SK-N-SH treated with all-trans-retinoic acid at 6 μM for 48 hours (cell line): ENCODE results near the gene TUT4.

ENCODE experiments used
- ATAC-seq: fragments of 200-7000 bp; cut with Tn5 transposase; 3 replicates; pipeline ENCODE4 v1.9.1; 2020; ENCODE audit warnings: mild to moderate bottlenecking, moderate library complexity
- ARNTL ChIP-seq: fragments of 450-650 bp; formaldehyde crosslinking; IDR thresholded peaks from 2 replicates; pipeline ENCODE4 v1.5.0; 2020; ENCODE audit warnings: low read depth, mild to moderate bottlenecking, moderate library complexity, borderline replicate concordance
- BACH2 ChIP-seq: fragments of 250-450 bp; sonication (Bioruptor Pico); IDR thresholded peaks from 2 replicates; pipeline ENCODE4 v1.9.0; 2021; ENCODE audit warnings: mild to moderate bottlenecking, borderline replicate concordance
- CSDC2 ChIP-seq: fragments of 250-450 bp; sonication (Bioruptor Pico); IDR thresholded peaks from 2 replicates; pipeline ENCODE4 v1.5.0; 2020; ENCODE audit warnings: mild to moderate bottlenecking, moderate library complexity
- ESRRG ChIP-seq: fragments of 250-450 bp; sonication (Bioruptor Pico); IDR thresholded peaks from 2 replicates; pipeline ENCODE4 v1.6.1; 2021; ENCODE audit warnings: mild to moderate bottlenecking
- GLIS3 ChIP-seq: fragments of 250-450 bp; sonication (Bioruptor Pico); IDR thresholded peaks from 2 replicates; pipeline ENCODE4 v1.5.0; 2020; ENCODE audit warnings: mild to moderate bottlenecking, moderate library complexity
- ISL1 ChIP-seq: fragments of 250-450 bp; sonication (Bioruptor Pico); IDR thresholded peaks from 2 replicates; pipeline ENCODE4 v2.1.2; 2022; ENCODE audit warnings: mild to moderate bottlenecking, moderate library complexity
- OSR1 ChIP-seq: fragments of 250-450 bp; sonication (Bioruptor Pico); IDR thresholded peaks from 2 replicates; pipeline ENCODE4 v1.8.0; 2022; ENCODE audit warnings: moderate library complexity, mild to moderate bottlenecking, inconsistent platforms
- PPARA ChIP-seq: fragments of 250-450 bp; sonication (Bioruptor Pico); IDR thresholded peaks from 2 replicates; pipeline ENCODE4 v1.5.0; 2020; ENCODE audit warnings: mild to moderate bottlenecking, borderline replicate concordance
- SNAI2 ChIP-seq: fragments of 250-450 bp; sonication (Bioruptor Pico); IDR thresholded peaks from 2 replicates; pipeline ENCODE4 v1.5.0; 2020; ENCODE audit warnings: mild to moderate bottlenecking, moderate library complexity
- TCF4 ChIP-seq: fragments of 250-450 bp; sonication (Bioruptor Pico); IDR thresholded peaks from 2 replicates; pipeline ENCODE4 v1.8.0; 2021; ENCODE audit warnings: mild to moderate bottlenecking, moderate library complexity, borderline replicate concordance
- TOX ChIP-seq: fragments of 250-450 bp; sonication (Bioruptor Pico); IDR thresholded peaks from 2 replicates; pipeline ENCODE4 v1.8.0; 2021; ENCODE audit warnings: mild to moderate bottlenecking, moderate library complexity, borderline replicate concordance
- ZFP3 ChIP-seq: fragments of 250-450 bp; sonication (Bioruptor Pico); IDR thresholded peaks from 2 replicates; pipeline ENCODE4 v1.5.0; 2020; ENCODE audit warnings: mild to moderate bottlenecking, moderate library complexity
- ZFP30 ChIP-seq: fragments of 450-650 bp; formaldehyde crosslinking; IDR thresholded peaks from 2 replicates; pipeline ENCODE4 v1.5.0; 2022; ENCODE audit warnings: mild to moderate bottlenecking, moderate library complexity
- ZNF565 ChIP-seq: fragments of 450-650 bp; formaldehyde crosslinking; conservative IDR thresholded peaks from 2 replicates; pipeline ENCODE4 v1.5.0; 2020; ENCODE audit warnings: low read depth, mild to moderate bottlenecking, moderate library complexity
- ZNF70 ChIP-seq: fragments of 450-650 bp; formaldehyde crosslinking; IDR thresholded peaks from 2 replicates; pipeline ENCODE4 v1.5.0; 2020; ENCODE audit warnings: mild to moderate bottlenecking, moderate library complexity
- ZNF8 ChIP-seq: fragments of 450-650 bp; formaldehyde crosslinking; IDR thresholded peaks from 2 replicates; pipeline ENCODE4 v1.5.0; 2020; ENCODE audit warnings: mild to moderate bottlenecking, moderate library complexity
- TF ChIP-seq, protein P1 (sequence below): fragments of 250-450 bp; sonication (Bioruptor Pico); IDR thresholded peaks from 2 replicates; pipeline ENCODE4 v1.5.1; 2020; ENCODE audit warnings: low read depth, mild to moderate bottlenecking, moderate library complexity
- TF ChIP-seq, protein P2 (sequence below): fragments of 250-450 bp; sonication (Bioruptor Pico); IDR thresholded peaks from 2 replicates; pipeline ENCODE4 v1.5.0; 2020; ENCODE audit warnings: mild to moderate bottlenecking, moderate library complexity
- TF ChIP-seq, protein P3 (sequence below): fragments of 250-450 bp; sonication (Bioruptor Pico); IDR thresholded peaks from 2 replicates; pipeline ENCODE4 v1.8.0; 2021; ENCODE audit warnings: low read depth, mild to moderate bottlenecking, moderate library complexity, borderline replicate concordance
- TF ChIP-seq, protein P4 (sequence below): fragments of 250-450 bp; sonication (Bioruptor Pico); IDR thresholded peaks from 2 replicates; pipeline ENCODE4 v1.5.1; 2021; ENCODE audit warnings: mild to moderate bottlenecking, moderate library complexity
- TF ChIP-seq, protein P5 (sequence below): fragments of 250-450 bp; sonication (Bioruptor Pico); IDR thresholded peaks from 2 replicates; pipeline ENCODE4 v1.8.0; 2020; ENCODE audit warnings: mild to moderate bottlenecking, moderate library complexity, borderline replicate concordance

The TUT4 gene

DNA sequence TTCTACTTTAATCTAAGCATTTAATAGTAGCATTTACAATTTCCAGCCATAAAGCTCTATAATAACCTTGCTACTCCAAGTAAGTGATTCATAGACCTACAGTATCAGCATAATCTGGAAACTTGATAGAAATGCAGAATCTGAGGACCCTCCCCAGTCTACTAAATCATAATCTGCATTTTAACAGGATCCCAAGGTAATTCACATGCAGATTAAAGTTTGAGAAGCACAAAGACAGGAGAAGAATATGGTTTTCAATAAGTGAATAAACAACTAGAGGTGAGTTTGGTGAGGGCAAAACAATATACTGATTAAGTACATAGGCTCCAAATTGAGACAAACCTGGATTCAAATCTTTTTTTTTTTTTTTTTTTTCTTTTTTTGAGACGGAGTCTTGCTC, 91.1 kb downstream of the TUT4 start:
- TF ChIP-seq, protein P1, sequence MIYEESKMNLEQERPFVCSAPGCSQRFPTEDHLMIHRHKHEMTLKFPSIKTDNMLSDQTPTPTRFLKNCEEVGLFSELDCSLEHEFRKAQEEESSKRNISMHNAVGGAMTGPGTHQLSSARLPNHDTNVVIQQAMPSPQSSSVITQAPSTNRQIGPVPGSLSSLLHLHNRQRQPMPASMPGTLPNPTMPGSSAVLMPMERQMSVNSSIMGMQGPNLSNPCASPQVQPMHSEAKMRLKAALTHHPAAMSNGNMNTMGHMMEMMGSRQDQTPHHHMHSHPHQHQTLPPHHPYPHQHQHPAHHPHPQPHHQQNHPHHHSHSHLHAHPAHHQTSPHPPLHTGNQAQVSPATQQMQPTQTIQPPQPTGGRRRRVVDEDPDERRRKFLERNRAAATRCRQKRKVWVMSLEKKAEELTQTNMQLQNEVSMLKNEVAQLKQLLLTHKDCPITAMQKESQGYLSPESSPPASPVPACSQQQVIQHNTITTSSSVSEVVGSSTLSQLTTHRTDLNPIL (CRISPR knock-in tag) = no peak
- TF ChIP-seq GLIS3 (CRISPR knock-in tag) (no peak), TOX (no peak), ZNF8 (CRISPR knock-in tag) (no peak)
- no peak for ATAC-seq

DNA sequence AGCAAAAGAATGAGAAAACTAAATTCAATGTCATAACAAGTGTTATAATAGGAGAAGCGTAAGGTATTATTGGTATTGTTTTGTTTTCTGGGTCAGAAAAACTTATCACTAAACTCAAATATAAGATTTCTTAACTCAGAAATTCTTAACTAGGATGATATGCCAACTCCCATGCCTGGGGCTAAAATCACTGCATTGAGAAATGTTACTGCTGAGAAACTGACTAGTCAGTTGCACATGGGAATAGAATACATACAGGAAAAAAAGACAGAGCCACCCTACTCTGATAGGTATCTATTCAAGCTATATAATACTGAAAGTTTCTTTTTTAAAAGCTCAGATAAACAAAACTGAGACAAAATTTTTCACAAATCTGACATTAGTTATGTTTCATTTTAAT, 92.2 kb downstream of the TUT4 start:
- no peak for TF ChIP-seq CSDC2
- TF ChIP-seq, protein P2, sequence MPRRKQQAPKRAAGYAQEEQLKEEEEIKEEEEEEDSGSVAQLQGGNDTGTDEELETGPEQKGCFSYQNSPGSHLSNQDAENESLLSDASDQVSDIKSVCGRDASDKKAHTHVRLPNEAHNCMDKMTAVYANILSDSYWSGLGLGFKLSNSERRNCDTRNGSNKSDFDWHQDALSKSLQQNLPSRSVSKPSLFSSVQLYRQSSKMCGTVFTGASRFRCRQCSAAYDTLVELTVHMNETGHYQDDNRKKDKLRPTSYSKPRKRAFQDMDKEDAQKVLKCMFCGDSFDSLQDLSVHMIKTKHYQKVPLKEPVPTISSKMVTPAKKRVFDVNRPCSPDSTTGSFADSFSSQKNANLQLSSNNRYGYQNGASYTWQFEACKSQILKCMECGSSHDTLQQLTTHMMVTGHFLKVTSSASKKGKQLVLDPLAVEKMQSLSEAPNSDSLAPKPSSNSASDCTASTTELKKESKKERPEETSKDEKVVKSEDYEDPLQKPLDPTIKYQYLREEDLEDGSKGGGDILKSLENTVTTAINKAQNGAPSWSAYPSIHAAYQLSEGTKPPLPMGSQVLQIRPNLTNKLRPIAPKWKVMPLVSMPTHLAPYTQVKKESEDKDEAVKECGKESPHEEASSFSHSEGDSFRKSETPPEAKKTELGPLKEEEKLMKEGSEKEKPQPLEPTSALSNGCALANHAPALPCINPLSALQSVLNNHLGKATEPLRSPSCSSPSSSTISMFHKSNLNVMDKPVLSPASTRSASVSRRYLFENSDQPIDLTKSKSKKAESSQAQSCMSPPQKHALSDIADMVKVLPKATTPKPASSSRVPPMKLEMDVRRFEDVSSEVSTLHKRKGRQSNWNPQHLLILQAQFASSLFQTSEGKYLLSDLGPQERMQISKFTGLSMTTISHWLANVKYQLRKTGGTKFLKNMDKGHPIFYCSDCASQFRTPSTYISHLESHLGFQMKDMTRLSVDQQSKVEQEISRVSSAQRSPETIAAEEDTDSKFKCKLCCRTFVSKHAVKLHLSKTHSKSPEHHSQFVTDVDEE (CRISPR knock-in tag) = no peak
- no peak for TF ChIP-seq ZNF565
- TF ChIP-seq, protein P3, sequence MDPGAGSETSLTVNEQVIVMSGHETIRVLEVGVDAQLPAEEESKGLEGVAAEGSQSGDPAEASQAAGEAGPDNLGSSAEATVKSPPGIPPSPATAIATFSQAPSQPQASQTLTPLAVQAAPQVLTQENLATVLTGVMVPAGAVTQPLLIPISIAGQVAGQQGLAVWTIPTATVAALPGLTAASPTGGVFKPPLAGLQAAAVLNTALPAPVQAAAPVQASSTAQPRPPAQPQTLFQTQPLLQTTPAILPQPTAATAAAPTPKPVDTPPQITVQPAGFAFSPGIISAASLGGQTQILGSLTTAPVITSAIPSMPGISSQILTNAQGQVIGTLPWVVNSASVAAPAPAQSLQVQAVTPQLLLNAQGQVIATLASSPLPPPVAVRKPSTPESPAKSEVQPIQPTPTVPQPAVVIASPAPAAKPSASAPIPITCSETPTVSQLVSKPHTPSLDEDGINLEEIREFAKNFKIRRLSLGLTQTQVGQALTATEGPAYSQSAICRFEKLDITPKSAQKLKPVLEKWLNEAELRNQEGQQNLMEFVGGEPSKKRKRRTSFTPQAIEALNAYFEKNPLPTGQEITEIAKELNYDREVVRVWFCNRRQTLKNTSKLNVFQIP (CRISPR knock-in tag) = no peak
- no peak for TF ChIP-seq OSR1
- TF ChIP-seq ZNF8 (CRISPR knock-in tag) = no peak
- no peak for TF ChIP-seq ISL1 (CRISPR knock-in tag)
- no peak for TF ChIP-seq BACH2
- TF ChIP-seq PPARA = no peak
- no peak for TF ChIP-seq ARNTL (CRISPR knock-in tag)
- TF ChIP-seq, protein P4, sequence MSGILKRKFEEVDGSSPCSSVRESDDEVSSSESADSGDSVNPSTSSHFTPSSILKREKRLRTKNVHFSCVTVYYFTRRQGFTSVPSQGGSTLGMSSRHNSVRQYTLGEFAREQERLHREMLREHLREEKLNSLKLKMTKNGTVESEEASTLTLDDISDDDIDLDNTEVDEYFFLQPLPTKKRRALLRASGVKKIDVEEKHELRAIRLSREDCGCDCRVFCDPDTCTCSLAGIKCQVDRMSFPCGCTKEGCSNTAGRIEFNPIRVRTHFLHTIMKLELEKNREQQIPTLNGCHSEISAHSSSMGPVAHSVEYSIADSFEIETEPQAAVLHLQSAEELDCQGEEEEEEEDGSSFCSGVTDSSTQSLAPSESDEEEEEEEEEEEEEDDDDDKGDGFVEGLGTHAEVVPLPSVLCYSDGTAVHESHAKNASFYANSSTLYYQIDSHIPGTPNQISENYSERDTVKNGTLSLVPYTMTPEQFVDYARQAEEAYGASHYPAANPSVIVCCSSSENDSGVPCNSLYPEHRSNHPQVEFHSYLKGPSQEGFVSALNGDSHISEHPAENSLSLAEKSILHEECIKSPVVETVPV (CRISPR knock-in tag) = no peak
- TF ChIP-seq, protein P5, sequence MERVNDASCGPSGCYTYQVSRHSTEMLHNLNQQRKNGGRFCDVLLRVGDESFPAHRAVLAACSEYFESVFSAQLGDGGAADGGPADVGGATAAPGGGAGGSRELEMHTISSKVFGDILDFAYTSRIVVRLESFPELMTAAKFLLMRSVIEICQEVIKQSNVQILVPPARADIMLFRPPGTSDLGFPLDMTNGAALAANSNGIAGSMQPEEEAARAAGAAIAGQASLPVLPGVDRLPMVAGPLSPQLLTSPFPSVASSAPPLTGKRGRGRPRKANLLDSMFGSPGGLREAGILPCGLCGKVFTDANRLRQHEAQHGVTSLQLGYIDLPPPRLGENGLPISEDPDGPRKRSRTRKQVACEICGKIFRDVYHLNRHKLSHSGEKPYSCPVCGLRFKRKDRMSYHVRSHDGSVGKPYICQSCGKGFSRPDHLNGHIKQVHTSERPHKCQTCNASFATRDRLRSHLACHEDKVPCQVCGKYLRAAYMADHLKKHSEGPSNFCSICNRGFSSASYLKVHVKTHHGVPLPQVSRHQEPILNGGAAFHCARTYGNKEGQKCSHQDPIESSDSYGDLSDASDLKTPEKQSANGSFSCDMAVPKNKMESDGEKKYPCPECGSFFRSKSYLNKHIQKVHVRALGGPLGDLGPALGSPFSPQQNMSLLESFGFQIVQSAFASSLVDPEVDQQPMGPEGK (CRISPR knock-in tag) = no peak
- no peak for TF ChIP-seq ZNF70
- TF ChIP-seq TOX = no peak
- no peak for TF ChIP-seq ZFP30 (CRISPR knock-in tag)
- no peak for TF ChIP-seq GLIS3 (CRISPR knock-in tag)
- no peak for TF ChIP-seq ESRRG (CRISPR knock-in tag)
- no peak for ATAC-seq

DNA sequence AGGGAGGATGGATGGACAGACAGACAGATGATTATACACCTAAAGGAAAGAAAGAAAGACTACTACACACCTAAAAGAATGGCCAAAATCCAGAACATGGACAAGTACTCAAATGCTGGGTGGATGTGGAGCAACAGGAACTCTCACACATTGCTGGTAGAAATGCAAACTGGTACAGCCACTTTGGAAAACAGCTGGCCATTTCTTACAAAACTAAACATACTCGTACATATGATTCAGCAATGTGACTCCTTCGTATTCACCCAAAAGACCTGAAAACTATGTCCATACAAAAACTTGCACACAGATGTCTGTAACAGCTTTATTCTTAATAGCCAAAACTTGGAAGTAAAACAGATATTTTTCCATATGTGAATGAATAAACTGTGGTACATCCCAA, 97.2 kb downstream of the TUT4 start:
- TF ChIP-seq, protein P3 (CRISPR knock-in tag) = no peak
- TF ChIP-seq, all 23 proteins: peak for 0
- ATAC-seq = no peak

DNA sequence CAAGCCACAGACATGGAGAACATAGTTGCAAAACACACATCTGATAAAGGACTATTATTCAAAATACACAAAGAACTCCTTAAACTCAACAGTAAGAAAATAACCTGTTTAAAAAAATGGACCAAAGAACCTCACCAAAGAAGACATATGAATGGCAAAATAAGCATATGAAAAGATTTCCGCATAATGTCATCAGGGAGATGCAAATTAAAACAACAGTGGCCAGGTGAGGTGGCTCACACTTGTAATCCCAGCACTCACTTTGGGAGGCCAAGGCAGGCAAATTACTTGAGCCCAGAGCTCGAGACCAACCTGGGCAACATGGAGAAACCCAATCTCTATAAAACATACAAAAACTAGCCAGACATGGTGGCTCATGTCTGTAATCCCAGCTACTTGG, 98.1 kb downstream of the TUT4 start:
- ATAC-seq = no peak
- no peak for TF ChIP-seq ZNF8 (CRISPR knock-in tag)
- TF ChIP-seq OSR1 = no peak
- TF ChIP-seq PPARA = no peak
- no peak for TF ChIP-seq ZFP30 (CRISPR knock-in tag)
- no peak for TF ChIP-seq ZNF70
- TF ChIP-seq TCF4 (CRISPR knock-in tag) = no peak
- no peak for TF ChIP-seq SNAI2 (CRISPR knock-in tag)
- TF ChIP-seq ZFP3 (CRISPR knock-in tag) = no peak
- TF ChIP-seq ESRRG (CRISPR knock-in tag) = no peak
- no peak for TF ChIP-seq CSDC2
- no peak for TF ChIP-seq TOX
- TF ChIP-seq, protein P5 (CRISPR knock-in tag) = no peak
- TF ChIP-seq, protein P4 (CRISPR knock-in tag) = no peak
